ENCODE results near the gene STARD10.

GRCh38 chr11:72730737-72731136, 63.1 kb downstream of the STARD10 start:
- TF ChIP-seq, protein P1, sequence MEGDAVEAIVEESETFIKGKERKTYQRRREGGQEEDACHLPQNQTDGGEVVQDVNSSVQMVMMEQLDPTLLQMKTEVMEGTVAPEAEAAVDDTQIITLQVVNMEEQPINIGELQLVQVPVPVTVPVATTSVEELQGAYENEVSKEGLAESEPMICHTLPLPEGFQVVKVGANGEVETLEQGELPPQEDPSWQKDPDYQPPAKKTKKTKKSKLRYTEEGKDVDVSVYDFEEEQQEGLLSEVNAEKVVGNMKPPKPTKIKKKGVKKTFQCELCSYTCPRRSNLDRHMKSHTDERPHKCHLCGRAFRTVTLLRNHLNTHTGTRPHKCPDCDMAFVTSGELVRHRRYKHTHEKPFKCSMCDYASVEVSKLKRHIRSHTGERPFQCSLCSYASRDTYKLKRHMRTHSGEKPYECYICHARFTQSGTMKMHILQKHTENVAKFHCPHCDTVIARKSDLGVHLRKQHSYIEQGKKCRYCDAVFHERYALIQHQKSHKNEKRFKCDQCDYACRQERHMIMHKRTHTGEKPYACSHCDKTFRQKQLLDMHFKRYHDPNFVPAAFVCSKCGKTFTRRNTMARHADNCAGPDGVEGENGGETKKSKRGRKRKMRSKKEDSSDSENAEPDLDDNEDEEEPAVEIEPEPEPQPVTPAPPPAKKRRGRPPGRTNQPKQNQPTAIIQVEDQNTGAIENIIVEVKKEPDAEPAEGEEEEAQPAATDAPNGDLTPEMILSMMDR (IDR thresholded peaks at IDR 0.05): no peak
- TF ChIP-seq ZC3H11A (IDR thresholded peaks at IDR 0.05) (no peak), POLR2A (IDR thresholded peaks at IDR 0.05; ENCODE audit: low read length) (no peak), CEBPB (IDR thresholded peaks at IDR 0.05) (no peak), CBX8 (IDR thresholded peaks at IDR 0.05) (no peak)
